A549 (cell line): ENCODE measurements around the gene FOXP3.

Experiments
- BHLHE40 ChIP-seq: IDR thresholded peaks from 2 replicates; pipeline ENCODE4 v1.6.1; 2012; ENCODE audit warnings: low read depth, low read length, inconsistent platforms
- EP300 ChIP-seq, 2 experiments: fragments of >200 bp; sonication (Bioruptor Twin); formaldehyde crosslinking; IDR thresholded peaks; 2 replicates in 1 of 2; 3 replicates in 1 of 2; pipeline ENCODE4 v1.6.1; 2016 to 2017
- HDAC2 ChIP-seq: fragments of 200-600 bp; sonication (generic); IDR thresholded peaks from 2 replicates; pipeline ENCODE4 v1.6.1; 2016
- POLR2A ChIP-seq: IDR thresholded peaks from 2 replicates; pipeline ENCODE4 v1.6.1; 2012; ENCODE audit warnings: mild to moderate bottlenecking, low read length
- RAD21 ChIP-seq, 2 experiments: fragments of >200 bp in 1 of 2; sonication (Bioruptor Twin) in 1 of 2; formaldehyde crosslinking in 1 of 2; IDR thresholded peaks in 1 of 2; conservative IDR thresholded peaks in 1 of 2; 2 replicates in 1 of 2; 3 replicates in 1 of 2; pipeline ENCODE4 v1.6.1; 2012 to 2018; ENCODE audit warnings: inconsistent platforms in 1 of 2
- TF ChIP-seq, protein P1 (sequence below): fragments of >200 bp; sonication (Bioruptor Twin); formaldehyde crosslinking; IDR thresholded peaks from 3 replicates; pipeline ENCODE4 v1.5.1; 2016

DNA sequence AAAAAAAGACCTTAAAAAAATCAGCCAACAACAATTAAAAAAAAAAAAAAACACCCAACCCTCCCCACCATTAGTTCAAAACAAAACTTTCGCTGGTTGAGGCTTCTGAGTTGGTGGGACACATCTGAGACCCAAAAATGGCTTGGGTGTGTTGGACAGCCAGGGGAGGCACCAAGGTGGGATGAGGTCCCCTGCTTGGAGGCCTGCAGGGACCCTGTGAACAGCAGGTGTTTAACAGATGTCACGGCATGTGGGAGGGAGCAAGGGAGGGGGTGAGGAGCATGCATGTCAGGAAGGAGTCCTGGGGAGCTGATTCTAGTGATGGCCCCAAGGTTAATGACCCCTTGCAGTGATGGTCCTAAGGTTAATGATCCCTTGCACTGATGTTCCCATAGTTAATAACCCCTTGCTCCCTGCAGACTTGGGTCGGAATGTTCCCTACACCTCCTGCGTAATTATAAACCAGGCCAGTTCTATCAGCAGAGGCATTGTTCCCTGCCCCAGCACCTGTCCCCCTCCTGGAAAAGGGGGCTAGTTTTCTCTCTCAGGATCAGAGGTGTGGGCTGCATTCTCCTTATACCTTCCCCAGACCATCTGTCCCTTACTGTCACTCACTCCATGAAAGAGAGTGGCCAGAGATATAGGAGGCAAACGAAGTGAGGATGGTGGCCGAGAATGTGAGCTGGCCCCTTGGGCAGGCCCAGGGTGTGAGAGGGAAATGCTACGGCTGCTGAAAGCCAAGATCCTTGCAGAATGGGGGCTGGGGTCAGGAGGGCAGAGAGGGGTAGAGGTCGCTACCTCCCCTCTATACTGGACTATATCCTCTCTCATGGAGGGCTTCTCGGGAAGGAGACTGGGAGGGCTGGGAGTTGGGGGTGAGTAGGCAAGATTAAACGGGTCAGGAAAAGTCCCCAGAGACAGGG lies 2.3 kb upstream of the FOXP3 start:
- TF ChIP-seq HDAC2: no peak
- TF ChIP-seq, protein P1, sequence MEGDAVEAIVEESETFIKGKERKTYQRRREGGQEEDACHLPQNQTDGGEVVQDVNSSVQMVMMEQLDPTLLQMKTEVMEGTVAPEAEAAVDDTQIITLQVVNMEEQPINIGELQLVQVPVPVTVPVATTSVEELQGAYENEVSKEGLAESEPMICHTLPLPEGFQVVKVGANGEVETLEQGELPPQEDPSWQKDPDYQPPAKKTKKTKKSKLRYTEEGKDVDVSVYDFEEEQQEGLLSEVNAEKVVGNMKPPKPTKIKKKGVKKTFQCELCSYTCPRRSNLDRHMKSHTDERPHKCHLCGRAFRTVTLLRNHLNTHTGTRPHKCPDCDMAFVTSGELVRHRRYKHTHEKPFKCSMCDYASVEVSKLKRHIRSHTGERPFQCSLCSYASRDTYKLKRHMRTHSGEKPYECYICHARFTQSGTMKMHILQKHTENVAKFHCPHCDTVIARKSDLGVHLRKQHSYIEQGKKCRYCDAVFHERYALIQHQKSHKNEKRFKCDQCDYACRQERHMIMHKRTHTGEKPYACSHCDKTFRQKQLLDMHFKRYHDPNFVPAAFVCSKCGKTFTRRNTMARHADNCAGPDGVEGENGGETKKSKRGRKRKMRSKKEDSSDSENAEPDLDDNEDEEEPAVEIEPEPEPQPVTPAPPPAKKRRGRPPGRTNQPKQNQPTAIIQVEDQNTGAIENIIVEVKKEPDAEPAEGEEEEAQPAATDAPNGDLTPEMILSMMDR: no peak
- TF ChIP-seq EP300 (IDR thresholded peaks at IDR 0.05): no peak
- no peak for TF ChIP-seq POLR2A
- TF ChIP-seq BHLHE40: no peak
- TF ChIP-seq RAD21 (conservative IDR thresholded peaks at IDR 0.05 in 1 of 2, IDR thresholded peaks at IDR 0.05 in 1 of 2): no peak
